Measurements from ENCODE around the gene DCAF11. TPM values are rescaled to one million over a fixed set of nuclear protein-coding genes. Genes with fewer than 3 reads are reported as not detected.

DCAF11 gene
- total RNA-seq, 1 donor, result 138 TPM

DNA sequence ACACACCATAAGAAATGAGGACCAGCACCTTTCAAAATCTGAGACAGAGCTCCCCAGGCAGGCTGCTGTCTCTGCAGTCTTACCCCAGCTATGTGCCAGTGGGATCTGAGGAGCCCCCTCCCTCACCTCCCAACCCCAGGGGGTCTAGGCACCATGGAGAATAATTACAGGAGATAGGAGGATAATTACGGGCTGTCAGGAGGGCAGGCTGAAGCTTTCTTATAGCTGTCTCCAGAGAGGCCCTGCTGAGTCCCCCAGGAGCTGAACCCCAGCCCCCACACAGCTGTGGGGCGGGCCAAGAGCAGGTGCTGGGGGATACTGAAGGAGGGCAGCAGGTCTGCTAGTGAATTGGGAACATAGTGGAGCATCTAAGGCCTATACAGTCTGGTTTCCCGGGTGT, 36.4 kb upstream of the DCAF11 start:
- no peak for DNase-seq (ENCODE audit: low read depth in 2 of 3, low spot score in 2 of 3)

DNA sequence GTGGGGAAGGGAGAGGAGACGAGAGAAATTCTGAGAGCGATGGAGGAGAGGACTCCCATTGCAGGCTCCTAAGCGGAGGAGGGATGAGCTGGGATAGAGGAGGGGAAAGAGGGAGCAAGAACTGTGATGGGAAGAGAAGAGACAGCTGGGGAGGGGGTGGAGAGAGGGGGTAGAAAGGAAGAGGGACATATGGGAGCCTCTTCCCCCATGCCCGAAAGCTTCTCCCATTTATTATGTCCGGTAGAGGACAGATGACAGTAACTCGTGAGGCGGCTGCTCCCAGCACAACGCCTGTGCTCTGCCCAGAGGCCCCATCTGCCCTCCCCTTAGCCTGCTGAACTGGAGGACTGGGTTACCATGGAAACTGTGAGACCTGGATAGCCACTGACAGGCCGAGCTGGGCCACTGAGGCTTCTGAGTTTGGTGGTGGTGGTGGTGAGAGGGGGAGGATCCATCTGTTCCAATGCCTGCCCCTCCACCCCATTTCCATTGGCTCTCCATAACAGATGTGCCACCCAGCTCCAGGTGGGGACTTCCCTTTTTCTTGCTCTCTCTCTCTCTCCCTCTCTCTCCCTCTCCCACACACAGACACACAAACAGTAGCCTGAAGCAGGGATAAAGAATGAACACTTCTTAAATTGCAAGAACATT, 35.0 kb upstream of the DCAF11 start:
- DNase-seq (ENCODE audit: low read depth in 2 of 3, low spot score in 2 of 3), result peak in 2 of 3 donors; percentile 49 to 82

DNA sequence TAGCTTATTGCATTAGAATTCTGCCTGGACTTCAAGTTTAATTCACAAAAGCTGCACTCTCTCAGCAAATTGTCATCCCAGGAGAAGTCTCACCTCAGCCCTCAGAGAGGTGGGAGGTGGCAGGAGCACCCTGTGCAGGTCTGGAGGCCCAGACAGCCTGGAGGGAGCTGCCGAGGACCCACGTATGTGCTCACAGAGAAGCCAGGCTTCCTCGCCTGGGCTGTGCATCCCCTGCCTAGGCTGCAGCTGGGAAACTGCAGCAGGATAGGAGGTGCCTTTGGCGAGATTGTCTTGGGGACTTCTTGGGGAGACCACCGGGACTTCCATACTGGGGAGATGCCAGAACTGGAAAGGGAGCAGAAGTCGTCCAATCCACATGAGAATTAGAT, 34.4 kb upstream of the DCAF11 start:
- no peak for DNase-seq (ENCODE audit: low read depth in 2 of 3, low spot score in 2 of 3)

DNA sequence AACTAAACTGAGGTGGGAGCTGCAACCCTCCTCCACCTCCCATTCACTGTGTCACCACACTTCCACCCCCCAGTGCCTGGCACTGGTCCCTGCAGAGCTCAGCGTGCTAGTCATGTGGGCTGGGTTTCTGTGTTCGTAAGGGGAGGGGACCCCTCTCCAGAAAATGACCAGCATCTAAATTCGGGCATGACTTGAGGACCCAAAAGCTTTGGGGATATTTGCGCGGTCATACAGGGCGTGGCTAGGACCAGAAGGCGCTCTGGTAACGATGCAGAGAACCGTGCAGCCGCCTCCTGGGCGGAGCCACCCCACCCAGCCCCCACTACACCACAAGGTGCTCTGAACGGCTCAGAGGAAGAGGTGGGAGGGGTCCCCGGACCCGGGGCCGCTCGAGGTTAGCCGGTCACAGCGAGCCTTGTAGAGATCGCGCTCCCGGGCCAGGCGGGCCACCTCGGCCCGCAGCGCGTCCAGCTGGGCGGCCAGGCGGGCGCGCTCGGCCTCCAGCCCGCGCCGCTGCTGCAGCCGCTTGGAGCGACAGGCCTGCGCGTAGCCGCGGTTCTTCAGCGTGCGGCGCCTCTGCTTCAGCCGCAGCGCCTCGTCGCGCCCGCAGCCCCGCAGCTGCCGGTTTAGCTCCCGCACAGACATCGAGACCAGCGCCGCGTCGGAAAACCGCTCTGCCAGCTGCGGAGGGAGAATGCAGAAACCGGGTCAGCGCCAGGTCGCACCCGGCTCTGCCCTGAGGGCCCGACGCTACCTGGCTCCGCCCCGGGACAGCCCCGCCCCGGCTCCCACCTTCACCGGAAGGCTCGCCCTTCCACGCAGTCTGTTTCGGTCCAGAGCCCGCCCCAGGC, 33.5 kb upstream of the DCAF11 start:
- peak; percentile 37 to 64 (median 55) for DNase-seq (ENCODE audit: low read depth in 2 of 3, low spot score in 2 of 3)

DNA sequence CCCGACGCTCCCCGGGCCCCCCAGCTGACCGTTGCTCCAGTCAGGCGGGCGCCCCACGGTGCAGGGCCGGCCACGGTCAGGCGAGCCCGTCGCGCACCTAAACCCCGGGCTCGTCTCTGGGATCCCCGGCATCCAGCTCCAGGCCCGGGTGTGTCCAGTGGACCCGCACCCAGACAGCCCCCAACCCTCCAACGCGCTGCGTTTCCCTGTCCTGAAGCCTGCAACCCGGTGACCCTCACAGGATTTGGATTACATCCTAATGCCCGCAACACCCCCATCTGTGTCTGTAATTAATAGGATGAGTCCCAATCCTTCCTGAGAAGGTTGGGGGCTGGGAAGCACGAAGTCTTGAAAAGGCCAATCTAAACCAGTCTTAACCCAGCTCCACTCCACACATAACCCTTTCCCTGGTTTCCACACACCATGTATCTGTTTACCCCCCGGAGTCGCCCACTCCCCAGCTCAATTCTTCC, 32.8 kb upstream of the DCAF11 start:
- DNase-seq (ENCODE audit: low read depth in 2 of 3, low spot score in 2 of 3), result no peak

DNA sequence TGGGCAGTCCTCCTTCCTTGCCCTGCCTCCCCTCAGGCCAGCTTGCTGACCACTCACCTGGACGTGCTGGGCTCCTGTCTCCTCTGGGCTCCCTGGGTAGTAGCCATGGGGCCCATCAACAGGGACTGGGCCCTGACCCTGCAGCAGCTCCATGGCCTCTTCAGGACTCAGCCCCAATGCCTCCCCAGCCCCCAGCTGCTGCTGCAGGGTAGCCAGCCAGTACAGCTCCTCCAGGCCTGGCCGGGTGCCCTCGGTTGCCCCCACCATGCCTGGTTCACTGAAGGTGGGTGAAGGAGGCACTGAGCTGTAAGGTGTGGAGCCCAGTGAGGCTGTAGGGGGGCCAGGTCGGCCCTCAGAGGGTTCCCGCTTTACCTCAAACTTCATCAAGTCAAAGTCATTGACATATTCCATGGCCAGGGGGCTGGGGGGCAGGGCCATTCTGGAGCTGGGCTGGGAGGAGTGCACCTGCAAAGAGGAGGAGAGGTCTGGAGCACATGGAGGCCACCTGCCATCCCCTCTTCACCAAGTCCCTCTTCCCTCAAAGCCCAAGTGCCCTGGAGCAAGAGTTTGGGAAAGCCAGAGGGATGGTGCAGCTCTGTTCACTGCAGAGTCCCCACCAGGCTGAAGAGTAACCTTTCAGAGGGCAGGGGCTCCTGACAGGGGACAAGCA, 32.0 kb upstream of the DCAF11 start:
- no peak for DNase-seq (ENCODE audit: low read depth in 2 of 3, low spot score in 2 of 3)

DNA sequence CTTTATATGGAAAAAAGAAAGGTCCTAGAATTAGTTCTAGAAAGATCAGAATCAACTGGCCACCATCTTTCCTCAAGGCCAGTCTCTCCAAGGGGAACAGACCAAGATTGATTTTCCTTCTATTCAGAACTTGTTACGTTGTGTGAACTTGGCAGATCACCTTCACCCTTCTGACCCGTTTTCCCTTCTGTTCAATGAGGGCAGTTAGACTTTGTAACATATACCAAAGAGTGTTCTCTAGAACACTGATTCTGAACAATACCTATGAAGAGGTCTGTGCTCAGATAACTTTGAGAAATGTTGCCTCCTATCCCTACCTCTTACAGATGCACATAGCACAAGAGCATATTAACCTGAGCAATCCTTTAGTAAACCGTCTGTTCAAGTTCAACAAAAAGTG, 31.1 kb upstream of the DCAF11 start:
- no peak for DNase-seq (ENCODE audit: low read depth in 2 of 3, low spot score in 2 of 3)

DNA sequence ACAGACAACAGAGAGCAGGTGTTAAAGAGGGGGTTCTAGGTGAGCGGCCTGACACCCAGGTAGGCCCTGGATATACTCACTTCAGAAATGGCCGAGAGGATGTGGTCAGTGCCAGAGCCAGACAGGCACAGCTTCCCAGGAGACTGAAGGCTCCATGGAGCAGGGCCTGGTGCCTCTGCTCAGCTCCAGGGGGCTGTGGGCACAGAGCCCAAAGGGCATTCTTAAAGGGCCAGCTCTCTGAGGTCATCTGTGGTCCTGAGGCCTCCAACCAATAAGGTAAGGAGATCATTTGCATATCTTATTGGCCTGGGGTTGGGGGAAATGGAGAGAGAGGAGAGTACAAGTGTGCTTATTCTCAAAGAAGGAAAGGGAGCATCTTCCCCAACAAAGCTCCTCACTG, 30.1 kb upstream of the DCAF11 start:
- no peak for DNase-seq (ENCODE audit: low read depth in 2 of 3, low spot score in 2 of 3)

DNA sequence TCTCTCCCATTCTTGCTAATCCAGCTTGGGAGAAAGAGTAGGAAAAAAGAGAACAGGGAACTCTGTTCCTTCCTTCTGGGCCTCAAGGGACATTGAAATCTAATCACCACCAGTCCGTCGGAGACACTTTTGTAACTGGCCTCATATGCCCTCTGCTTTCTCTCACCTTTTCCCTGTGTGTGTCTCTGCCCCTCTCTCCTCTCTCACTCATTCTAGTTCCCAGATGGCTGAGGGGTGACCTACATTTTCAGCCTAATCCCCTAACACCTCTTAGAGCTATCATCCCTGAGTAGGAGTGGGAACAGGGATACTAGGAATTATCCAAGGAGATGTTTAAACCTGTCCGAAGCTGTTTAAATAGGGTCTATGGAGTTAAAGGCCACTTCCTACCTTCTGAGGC, 29.4 kb upstream of the DCAF11 start:
- no peak for DNase-seq (ENCODE audit: low read depth in 2 of 3, low spot score in 2 of 3)

DNA sequence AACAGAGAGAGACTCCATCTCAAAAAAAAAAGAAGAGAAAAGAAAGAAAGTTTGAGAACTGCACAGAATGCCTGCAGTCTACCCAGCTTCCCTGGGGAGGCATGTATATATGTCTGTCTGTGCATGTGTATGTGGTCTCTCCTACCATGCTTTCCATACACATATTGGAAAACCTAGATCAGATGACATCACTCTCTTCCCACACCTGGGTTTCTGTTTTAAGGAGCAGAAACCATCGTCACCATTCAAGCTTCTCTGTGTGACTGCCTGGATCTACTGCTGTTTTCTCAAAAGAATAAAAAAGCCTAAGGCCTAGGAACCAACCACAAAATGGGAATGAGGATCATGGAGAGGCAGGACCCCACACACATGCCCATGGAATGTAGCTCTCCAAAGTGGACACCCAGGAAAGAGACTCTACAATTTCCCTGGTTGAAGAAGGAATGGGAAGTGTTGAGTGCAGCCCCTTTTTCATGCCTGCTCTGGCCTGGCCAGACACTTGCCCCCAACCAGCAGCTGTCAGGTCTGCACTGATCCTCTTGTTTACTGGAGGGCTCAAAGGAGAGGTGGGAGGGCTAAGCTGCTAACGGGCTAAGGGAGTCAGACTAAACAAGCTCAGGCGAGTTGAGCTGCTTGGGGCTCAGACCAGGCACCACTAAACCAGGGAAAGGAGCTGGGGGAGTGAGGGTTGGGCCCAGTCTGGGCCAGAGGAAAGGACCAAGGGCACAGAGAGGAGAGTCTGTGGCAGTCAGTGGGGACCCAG, 28.2 kb upstream of the DCAF11 start:
- no peak for DNase-seq (ENCODE audit: low read depth in 2 of 3, low spot score in 2 of 3)

DNA sequence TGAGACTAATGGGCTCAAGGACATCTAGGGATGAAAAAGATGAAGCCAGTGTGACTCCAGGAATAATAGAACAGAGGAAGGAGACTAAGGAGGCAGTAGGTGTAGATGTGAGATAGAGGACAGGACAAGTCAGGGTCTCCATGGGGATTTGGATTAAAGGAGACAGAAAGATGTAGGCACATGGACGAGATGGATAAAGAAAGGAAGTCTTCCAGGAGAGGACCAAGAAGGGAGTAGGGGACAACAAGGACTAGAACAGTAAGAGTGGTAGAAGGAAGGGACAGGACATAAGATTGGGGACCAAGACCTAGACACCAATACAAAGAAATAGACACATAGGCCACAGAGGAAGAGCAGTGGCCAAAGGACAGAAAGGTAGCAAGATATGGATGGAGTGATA, 27.6 kb upstream of the DCAF11 start:
- DNase-seq (ENCODE audit: low read depth in 2 of 3, low spot score in 2 of 3), result no peak

DNA sequence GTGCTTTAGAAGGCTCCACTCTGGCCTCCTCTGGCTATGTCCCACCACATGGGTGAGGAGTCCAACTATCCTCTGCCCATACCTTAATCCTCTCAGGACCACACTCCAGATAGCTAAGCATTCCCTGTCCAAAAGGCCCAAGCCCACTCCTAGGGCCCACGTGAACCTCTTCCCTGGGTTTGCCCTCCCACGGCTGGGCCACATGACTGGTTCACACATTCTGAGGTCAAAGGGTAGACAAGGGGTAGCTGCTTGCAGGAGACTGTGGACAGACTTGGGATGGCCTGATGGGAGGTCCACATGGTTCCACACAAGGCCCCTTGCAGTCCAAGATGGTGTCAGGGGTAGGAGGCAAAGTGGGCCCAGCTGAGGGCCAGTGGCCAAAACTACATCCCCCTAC, 26.5 kb upstream of the DCAF11 start:
- no peak for DNase-seq (ENCODE audit: low read depth in 2 of 3, low spot score in 2 of 3)

DNA sequence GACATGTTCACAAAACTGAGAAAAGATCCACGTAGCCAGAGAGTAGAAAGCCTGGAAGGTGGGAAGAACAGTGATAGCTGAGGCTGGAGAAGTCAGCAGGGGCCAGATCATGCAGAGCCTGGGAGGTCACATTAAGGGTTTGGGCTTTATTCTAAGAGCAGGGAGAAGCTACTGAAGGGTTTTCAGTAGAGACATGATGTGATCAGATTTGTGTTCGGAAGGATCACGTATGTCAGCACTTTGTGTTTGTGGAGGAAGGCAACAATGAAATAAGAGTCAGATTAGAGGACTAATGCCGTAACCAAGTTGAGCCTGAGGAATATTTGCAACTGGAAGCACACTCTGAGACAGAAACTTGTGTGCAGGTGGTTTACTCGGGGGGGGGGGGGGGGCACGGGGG, 24.7 kb upstream of the DCAF11 start:
- DNase-seq (ENCODE audit: low read depth in 2 of 3, low spot score in 2 of 3), result no peak

DNA sequence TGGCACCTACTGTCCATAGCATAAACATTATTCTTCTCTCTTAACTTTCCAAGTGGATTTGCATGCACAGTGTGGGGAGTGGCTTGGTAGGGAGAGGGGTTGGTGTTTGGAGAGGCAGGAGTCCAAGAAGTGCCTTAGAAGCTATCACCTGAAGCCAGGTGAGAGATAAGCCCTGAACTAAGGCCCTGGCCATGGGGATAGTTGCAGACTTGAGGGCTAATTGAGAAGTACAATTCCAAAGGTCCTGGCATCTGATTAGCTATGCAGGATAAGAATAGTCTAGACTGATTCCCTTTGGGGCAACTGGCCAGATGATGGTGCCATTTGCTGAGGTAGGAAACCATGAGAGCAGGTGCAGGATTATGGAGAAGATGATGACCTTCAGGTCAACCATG, 22.5 kb upstream of the DCAF11 start:
- DNase-seq (ENCODE audit: low read depth in 2 of 3, low spot score in 2 of 3), result no peak

DNA sequence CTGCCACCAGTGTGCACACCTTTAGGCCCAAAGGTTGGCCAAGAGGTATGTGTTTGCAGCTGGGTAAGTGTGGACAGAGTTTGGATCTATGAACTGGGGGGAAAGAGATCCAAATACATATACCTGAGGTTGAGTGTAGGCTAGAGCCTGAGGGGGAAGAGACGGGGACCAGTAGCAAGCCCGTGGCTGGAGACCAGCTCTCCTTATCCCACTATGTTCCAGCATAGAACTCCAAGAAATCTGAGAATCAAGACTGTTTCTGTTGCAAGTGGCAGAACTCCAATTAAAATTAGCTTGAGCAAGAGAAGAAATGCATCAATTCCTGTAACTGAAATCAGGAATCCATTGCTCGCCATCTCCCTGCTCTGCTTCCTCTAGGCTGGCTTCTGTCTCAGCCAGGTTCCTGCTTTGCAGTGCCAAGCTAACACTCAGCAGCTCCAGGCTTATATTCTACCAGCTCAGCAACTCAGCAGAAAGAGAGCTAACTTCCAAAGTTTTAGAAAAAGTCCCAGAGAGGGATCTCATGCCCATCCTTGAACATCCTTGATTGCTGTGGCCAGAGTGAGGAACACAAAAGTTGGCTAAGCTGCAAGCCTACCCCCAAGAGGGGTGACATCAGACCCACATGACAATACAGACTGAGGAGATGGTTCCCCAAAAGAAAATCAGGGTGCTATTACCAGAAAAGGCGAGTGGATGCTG, 21.9 kb upstream of the DCAF11 start:
- no peak for DNase-seq (ENCODE audit: low read depth in 2 of 3, low spot score in 2 of 3)

DNA sequence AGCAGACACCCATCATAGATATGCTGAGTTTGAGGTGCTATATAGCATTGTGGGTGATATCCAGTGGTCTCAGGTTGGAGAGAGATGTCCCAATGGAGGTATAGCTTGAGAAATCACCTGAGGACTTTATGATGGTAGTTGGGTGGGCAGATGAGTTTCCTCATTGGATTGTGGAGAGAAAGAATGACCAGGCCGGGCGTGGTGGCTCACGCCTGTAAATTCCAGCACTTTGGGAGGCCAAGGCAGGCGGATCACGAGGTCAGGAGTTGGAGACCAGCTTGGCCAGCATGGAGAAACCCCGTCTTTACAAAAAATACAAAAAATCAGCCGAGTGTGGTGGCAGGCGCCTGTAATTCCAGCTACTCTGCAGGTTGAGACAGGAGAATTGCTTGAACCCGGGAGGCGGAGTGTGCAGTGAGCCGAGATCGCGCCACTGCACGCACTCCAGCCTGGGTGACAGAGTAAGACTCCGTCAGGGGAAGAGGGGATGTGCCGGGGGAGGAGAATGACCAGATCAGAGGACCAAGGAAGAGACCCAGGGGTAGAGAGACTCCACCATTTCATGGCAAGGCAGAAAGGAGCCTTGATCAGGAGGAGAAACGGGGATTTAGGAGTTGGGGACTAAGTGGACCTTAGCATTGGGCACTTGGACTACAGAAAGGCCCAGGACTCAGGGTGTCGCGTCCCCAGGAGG, 21.2 kb upstream of the DCAF11 start:
- DNase-seq (ENCODE audit: low read depth in 2 of 3, low spot score in 2 of 3), result no peak

DNA sequence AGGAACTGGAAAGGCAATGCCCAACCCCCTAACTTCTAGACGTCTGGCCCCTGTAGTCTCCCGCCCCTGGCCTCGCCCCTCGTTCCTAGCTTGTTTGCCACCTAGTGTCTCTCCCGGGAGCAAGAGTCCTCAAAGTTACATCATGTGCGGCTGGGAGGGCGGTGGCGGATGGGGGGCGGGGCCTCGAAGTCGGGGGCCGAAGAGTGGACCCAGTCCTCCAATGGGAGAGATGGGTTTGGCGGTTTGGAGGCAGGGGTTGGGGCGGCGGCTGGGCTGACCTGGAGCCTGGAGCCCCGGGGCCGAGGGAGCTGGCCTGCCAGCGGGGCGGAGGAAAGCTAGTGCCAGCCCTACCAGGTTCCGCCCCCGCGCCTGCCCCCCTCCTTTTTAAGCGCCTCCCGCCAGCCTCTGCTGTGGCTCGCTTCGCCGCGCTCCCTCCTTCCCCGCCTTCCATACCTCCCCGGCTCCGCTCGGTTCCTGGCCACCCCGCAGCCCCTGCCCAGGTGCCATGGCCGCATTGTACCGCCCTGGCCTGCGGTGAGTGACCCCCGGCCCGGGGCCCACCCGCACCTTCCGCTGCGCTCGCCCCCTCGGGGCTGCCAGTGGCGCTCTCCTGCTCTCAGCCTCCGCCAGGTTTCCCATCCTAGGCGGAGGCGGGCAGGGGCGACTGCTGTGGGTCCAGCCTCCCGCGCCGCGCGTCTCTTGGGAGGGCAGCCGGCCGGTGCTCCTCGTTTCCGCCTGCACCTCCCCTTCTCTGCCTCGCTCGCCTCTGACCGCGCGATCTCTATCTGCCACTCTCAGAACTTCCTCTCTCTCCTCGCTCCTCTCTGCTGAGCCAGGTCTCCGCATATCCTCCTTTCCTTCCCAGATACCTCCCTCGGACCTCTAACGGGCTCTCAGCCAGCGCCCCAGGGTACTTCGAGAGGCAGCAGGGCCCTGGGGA, 20.4 kb upstream of the DCAF11 start, which contains the start of gene PCK2:
TSS of gene PCK2 (plus strand) at position 411 of the 940 bp plus-strand sequence. CDS start at position 506, 95 bp downstream.
- DNase-seq (ENCODE audit: low read depth in 2 of 3, low spot score in 2 of 3), result peak in 2 of 3 donors; percentile 76 to 85

DNA sequence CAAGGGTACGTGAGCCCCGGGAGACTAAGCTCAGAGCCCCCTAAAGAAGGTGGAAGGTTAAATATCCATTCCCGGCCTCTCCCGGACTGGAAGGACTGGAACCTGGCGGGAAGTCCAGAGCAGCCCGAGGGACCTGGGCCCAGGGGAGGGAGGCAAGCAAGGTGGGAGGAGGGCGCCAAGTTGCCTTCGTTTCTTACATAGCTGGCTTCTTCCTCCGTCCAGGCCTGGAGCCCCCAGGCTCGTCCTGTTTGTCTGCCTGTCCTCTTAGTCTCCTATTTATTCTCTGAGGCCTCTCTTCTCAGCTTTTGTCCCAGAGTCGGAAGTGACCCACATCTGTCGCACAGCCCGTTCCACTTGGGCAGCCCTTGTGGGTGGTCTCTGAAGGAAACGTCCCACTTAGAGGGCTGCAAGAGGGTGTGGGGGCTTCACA, 19.7 kb upstream of the DCAF11 start:
- DNase-seq (ENCODE audit: low read depth in 2 of 3, low spot score in 2 of 3), result peak in 1 of 3 donors; percentile 25
